ENCODE data around the gene TRIM7.
"Not testable (repeated sequence)": the region's sequence is repeated elsewhere in the genome, so short reads cannot be mapped to it uniquely, and the experiment has no call there.

The TRIM7 gene

DNA sequence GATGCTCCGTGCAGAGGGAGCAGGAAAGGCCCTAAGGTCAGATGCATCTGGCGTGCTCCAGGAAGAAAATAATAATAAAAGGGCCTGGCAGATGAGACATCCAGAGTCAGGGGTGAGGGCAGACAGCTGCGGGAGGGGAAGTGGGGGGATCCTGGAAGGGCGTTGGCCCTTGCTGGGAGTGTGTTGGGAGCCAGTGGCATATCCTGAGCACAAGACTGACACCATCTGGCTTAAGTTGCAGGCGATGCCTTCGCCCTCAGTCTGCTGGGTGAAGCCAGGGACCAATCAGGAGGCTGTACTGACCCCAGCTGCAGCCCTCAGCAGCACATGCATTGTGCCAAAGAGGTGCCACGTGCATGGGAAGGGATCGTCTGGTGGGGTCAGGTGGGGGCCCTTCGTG is 53.9 kb downstream of the TRIM7 start:
- TF ChIP-seq CTCF (IDR thresholded peaks at IDR 0.05; ENCODE audit: insufficient read depth, low read depth, low read length, missing control alignments): no peak
- H3K4me3 ChIP-seq (ENCODE audit: low read length): no peak overlapping the region
- DNase-seq (ENCODE audit: low read depth): no peak

DNA sequence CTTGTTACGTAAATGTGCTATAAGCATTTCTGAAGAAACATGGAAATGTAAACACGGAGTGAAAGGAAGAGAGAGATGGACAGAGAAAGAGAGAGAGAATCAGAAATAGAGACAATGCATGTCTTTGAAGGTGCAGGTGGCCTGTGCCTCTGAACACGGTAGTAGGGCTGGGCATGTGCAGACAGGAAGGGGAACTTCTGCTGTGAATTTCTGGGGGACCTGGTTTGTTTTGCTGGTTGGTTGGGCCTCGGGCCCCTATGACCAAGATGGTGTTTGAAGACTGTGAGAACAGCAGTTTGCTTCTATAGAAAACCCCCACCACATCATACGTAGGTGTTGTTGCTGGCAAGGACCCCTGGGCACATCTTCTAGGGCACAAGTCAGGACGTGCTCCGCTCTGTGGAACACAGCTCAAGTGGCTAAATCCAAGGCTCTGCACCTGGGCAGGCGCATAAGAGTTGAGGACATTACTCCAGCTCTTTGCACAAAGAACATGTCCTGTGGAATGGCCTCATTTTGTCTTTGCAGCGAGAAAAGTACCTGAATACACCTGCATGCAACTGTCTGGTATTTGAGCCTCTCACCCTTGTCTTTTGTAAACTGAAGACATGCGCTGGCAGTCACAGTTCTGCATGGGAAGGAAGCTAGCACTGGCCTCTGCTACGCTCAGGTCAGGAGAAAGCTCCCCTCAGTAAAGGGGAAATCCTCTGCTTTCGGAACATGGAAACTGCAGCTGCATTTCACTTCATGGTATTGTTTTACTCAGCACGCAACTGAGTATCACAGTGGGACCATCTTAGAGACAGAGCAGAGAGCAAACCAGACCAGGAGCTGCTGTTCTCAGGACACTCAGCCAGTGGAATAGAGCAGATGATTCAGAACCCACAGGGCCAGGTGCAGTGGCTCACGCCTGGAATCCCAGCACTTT is 54.9 kb downstream of the TRIM7 start:
- no peak for TF ChIP-seq CTCF (IDR thresholded peaks at IDR 0.05; ENCODE audit: insufficient read depth, low read depth, low read length, missing control alignments)
- H3K4me3 ChIP-seq (ENCODE audit: low read length): no peak overlapping the region
- peak; percentile 18 for DNase-seq (ENCODE audit: low read depth)

GRCh38 chr5:181149355-181149754 is 55.6 kb downstream of the TRIM7 start:
- no peak for TF ChIP-seq CTCF (IDR thresholded peaks at IDR 0.05; ENCODE audit: insufficient read depth, low read depth, low read length, missing control alignments)
- no peak overlapping the region for H3K4me3 ChIP-seq (ENCODE audit: low read length)
- DNase-seq (ENCODE audit: low read depth): peak; percentile 82

- DNase-seq (ENCODE audit: low read depth): not testable (repeated sequence)
Observed at GRCh38 chr5:181146927-181147636, 57.9 kb downstream of the TRIM7 start, which contains the start of gene OR2V2. OR2V2 (plus strand) TSS chr5:181147586; CDS start chr5:181154943, 7,357 bp downstream.

DNA sequence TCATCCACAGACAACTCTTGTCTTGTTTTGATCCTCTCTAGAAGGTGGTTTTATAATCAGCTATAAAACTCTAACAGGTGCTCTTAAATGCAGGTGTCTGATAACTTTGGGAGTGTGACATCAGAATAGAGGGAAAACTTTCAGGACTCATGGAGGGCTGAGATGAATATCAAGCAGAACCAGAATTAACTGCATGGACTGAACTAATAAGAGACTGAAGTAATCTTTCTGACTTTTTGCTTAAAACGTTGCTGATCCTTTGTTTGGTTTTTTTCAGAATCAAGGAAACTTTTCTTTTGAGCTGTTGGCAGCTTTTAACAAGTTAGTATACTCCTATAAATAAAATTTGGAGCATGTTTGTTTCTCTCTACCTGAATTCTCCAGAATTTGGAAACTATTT is 59.9 kb downstream of the TRIM7 start:
- no peak for DNase-seq (ENCODE audit: low read depth)
- TF ChIP-seq CTCF (IDR thresholded peaks at IDR 0.05; ENCODE audit: insufficient read depth, low read depth, low read length, missing control alignments): no peak

More at GRCh38 chr5:181146927-181147636, 57.9 kb downstream of the TRIM7 start, which contains the start of gene OR2V2:
- not testable (repeated sequence) for H3K4me3 ChIP-seq (ENCODE audit: low read length)

More for the DNA sequence above, 59.9 kb downstream of the TRIM7 start:
- no peak overlapping the region for H3K4me3 ChIP-seq (ENCODE audit: low read length)

All from epithelial cell of esophagus (primary cell).